Mesendoderm (in vitro differentiated cells): Measurements from ENCODE around the gene CENPX.

Experiments
- DNase-seq: peaks from one replicate; pipeline ENCODE4 v3.0.0; 2013
- H2AK5ac ChIP-seq: 2 replicates; pipeline ENCODE4 v1.6.1; 2013; ENCODE audit warnings: low read length, inconsistent platforms
- H2BK120ac ChIP-seq: 2 replicates; pipeline ENCODE4 v1.6.1; 2013; ENCODE audit warnings: low read depth, mild to moderate bottlenecking, low read length, moderate library complexity, mixed read lengths
- H2BK15ac ChIP-seq: replicated peaks from 2 replicates; pipeline ENCODE4 v1.6.1; 2013; ENCODE audit warnings: low read depth, mild to moderate bottlenecking, moderate library complexity
- H2BK5ac ChIP-seq: 2 replicates; pipeline ENCODE4 v1.6.1; 2013; ENCODE audit warnings: low read length, inconsistent platforms
- H3K18ac ChIP-seq: 2 replicates; pipeline ENCODE4 v1.6.1; 2013; ENCODE audit warnings: mild to moderate bottlenecking, low read length, mixed read lengths
- H3K23ac ChIP-seq: one replicate; pipeline ENCODE4 v1.6.1; 2013; ENCODE audit warnings: low read length
- H3K27ac ChIP-seq: 2 replicates; pipeline ENCODE4 v1.5.1; 2013; ENCODE audit warnings: low read depth, mild to moderate bottlenecking, inconsistent platforms, low read length, moderate library complexity
- H3K27me3 ChIP-seq: 2 replicates; pipeline ENCODE4 v1.6.1; 2013; ENCODE audit warnings: low read length, control low read depth, mild to moderate bottlenecking, inconsistent platforms; ENCODE audit not compliant: insufficient read depth, poor library complexity
- H3K36me3 ChIP-seq: 2 replicates; pipeline ENCODE4 v1.6.1; 2013; ENCODE audit warnings: low read length, inconsistent platforms; ENCODE audit not compliant: control insufficient read depth, insufficient read depth
- H3K4ac ChIP-seq: one replicate; pipeline ENCODE4 v1.6.1; 2013; ENCODE audit warnings: low read depth, mild to moderate bottlenecking, low read length, moderate library complexity
- H3K4me1 ChIP-seq: 2 replicates; pipeline ENCODE4 v1.6.1; 2013; ENCODE audit warnings: low read depth, low read length, inconsistent platforms; ENCODE audit not compliant: control insufficient read depth
- H3K4me2 ChIP-seq: 2 replicates; pipeline ENCODE4 v1.6.1; 2013; ENCODE audit warnings: low read length
- H3K4me3 ChIP-seq: 2 replicates; pipeline ENCODE4 v1.5.1; 2013; ENCODE audit warnings: mild to moderate bottlenecking, low read length
- H3K56ac ChIP-seq: one replicate; pipeline ENCODE4 v1.6.1; 2013; ENCODE audit warnings: low read length
- H3K79me1 ChIP-seq: 2 replicates; pipeline ENCODE4 v1.6.1; 2013; ENCODE audit warnings: low read length, inconsistent platforms
- H3K79me2 ChIP-seq: 2 replicates; pipeline ENCODE4 v1.6.1; 2013; ENCODE audit warnings: mild to moderate bottlenecking, low read length; ENCODE audit not compliant: control insufficient read depth, insufficient read depth
- H3K9ac ChIP-seq: 2 replicates; pipeline ENCODE4 v1.6.1; 2013; ENCODE audit warnings: low read length, inconsistent platforms
- H4K5ac ChIP-seq: one replicate; pipeline ENCODE4 v1.6.1; 2013; ENCODE audit warnings: low read length
- H4K8ac ChIP-seq: one replicate; pipeline ENCODE4 v1.6.1; 2013; ENCODE audit warnings: low read depth, mild to moderate bottlenecking, control low read depth, low read length, moderate library complexity
- WGBS: extraction: QIAGEN DNeasy Blood & Tissue Kit; methylation state at CpG from one replicate; pipeline ENCODE4 v1.1.7; 2013; ENCODE audit warnings: low lambda C conversion rate, missing lambda C conversion rate; ENCODE audit not compliant: insufficient coverage; ENCODE audit errors: extremely low coverage; 5-methylcytosine and 5-hydroxymethylcytosine counted together

Gene CENPX

DNA sequence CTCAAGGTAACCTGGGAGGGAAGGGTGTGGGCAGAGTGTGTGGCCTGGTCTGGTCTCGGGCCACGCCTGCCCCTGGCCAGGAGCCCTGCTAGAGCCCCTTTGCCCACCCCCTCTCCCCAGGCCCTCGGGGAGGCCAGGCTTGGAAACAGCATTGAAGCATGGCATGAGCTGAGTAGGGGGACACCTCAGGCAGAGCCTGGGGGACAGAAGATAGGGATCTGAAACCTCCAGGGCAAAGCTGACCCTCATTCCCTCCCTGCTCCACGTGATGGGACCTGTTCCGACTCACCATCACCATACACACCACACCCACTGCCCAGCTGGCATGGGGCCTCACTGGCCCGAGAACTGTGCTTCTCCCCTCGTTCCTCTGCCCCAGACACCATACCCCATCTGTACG lies 26.4 kb upstream of the CENPX start:
- peaks cover 2% of the 10 kb centered on the region for H3K36me3 ChIP-seq
- DNase-seq = no peak
- H3K4ac ChIP-seq = no peak overlapping the region
- H3K79me1 ChIP-seq = peaks cover 3% of the 10 kb centered on the region
- no peak overlapping the region for H2BK120ac ChIP-seq
- no peak overlapping the region for H3K23ac ChIP-seq
- no peak overlapping the region for H4K8ac ChIP-seq
- H2AK5ac ChIP-seq = no peak overlapping the region
- H3K9ac ChIP-seq = no peak overlapping the region
- H3K56ac ChIP-seq = no peak overlapping the region
- no peak overlapping the region for H2BK5ac ChIP-seq
- H3K27ac ChIP-seq = no peak overlapping the region
- H3K4me1 ChIP-seq = no peaks in the 10 kb centered on the region
- no peak overlapping the region for H3K4me3 ChIP-seq
- H2BK15ac ChIP-seq = no peak overlapping the region
- H3K27me3 ChIP-seq = no peaks in the 10 kb centered on the region
- H3K4me2 ChIP-seq = no peak overlapping the region
- no peak overlapping the region for H4K5ac ChIP-seq
- H3K18ac ChIP-seq = no peak overlapping the region
- H3K79me2 ChIP-seq = peaks cover 7% of the 10 kb centered on the region
- no CpG with 5 or more reads among the region's 8 CpGs for WGBS

GRCh38 chr17:82048571-82048971 lies 25.9 kb upstream of the CENPX start:
- no peak overlapping the region for H3K4me2 ChIP-seq
- no peak overlapping the region for H3K18ac ChIP-seq
- no peak overlapping the region for H3K9ac ChIP-seq
- H2BK15ac ChIP-seq = no peak overlapping the region
- no peak overlapping the region for H4K8ac ChIP-seq
- H3K79me2 ChIP-seq = peaks cover 7% of the 10 kb centered on the region
- no peak overlapping the region for H3K27ac ChIP-seq
- WGBS = no CpG with 5 or more reads among the region's 20 CpGs
- H3K27me3 ChIP-seq = no peaks in the 10 kb centered on the region
- no peaks in the 10 kb centered on the region for H3K4me1 ChIP-seq
- no peak overlapping the region for H2BK120ac ChIP-seq
- H3K79me1 ChIP-seq = peaks cover 3% of the 10 kb centered on the region
- H3K4ac ChIP-seq = no peak overlapping the region
- H2AK5ac ChIP-seq = no peak overlapping the region
- no peak overlapping the region for H4K5ac ChIP-seq
- H3K23ac ChIP-seq = no peak overlapping the region
- H3K36me3 ChIP-seq = peaks cover 2% of the 10 kb centered on the region
- no peak overlapping the region for H3K56ac ChIP-seq
- DNase-seq = no peak
- H3K4me3 ChIP-seq = no peak overlapping the region
- no peak overlapping the region for H2BK5ac ChIP-seq

- H3K18ac ChIP-seq = no peak overlapping the region
- no peak overlapping the region for H2BK5ac ChIP-seq
- peaks cover 3% of the 10 kb centered on the region for H3K79me1 ChIP-seq
- no peak overlapping the region for H3K4me2 ChIP-seq
- H3K23ac ChIP-seq = no peak overlapping the region
- H3K9ac ChIP-seq = no peak overlapping the region
- no peaks in the 10 kb centered on the region for H3K4me1 ChIP-seq
- no peak overlapping the region for H3K4ac ChIP-seq
- no peak overlapping the region for H3K56ac ChIP-seq
- no peaks in the 10 kb centered on the region for H3K27me3 ChIP-seq
- no peak overlapping the region for H4K5ac ChIP-seq
- no CpG with 5 or more reads among the region's 25 CpGs for WGBS
- peaks cover 7% of the 10 kb centered on the region for H3K79me2 ChIP-seq
- no peak overlapping the region for H4K8ac ChIP-seq
- no peak overlapping the region for H2BK120ac ChIP-seq
- no peak overlapping the region for H2BK15ac ChIP-seq
- DNase-seq = no peak
- no peak overlapping the region for H2AK5ac ChIP-seq
- no peak overlapping the region for H3K4me3 ChIP-seq
- H3K27ac ChIP-seq = no peak overlapping the region
- peaks cover 2% of the 10 kb centered on the region for H3K36me3 ChIP-seq
These were observed 25.4 kb upstream of the CENPX start for GRCh38 chr17:82047914-82048570.

GRCh38 chr17:82047379-82047778 lies 24.7 kb upstream of the CENPX start:
- Histone ChIP-seq H3K4me3 (no peak overlapping the region), H3K18ac (no peak overlapping the region), H2BK15ac (no peak overlapping the region), H2BK120ac (no peak overlapping the region), H3K36me3 (peaks cover 2% of the 10 kb centered on the region), H3K79me2 (peaks cover 3% of the 10 kb centered on the region), H3K27me3 (no peaks in the 10 kb centered on the region), H3K79me1 (no peaks in the 10 kb centered on the region), H3K4me1 (no peaks in the 10 kb centered on the region), H3K27ac (no peak overlapping the region), H2AK5ac (no peak overlapping the region), H4K8ac (no peak overlapping the region), H3K9ac (no peak overlapping the region), H3K4me2 (no peak overlapping the region), H3K23ac (no peak overlapping the region), H3K56ac (no peak overlapping the region), H3K4ac (no peak overlapping the region), H4K5ac (no peak overlapping the region), H2BK5ac (no peak overlapping the region)
- no peak for DNase-seq
- WGBS = no CpG with 5 or more reads among the region's 24 CpGs

GRCh38 chr17:82046903-82047302 lies 24.2 kb upstream of the CENPX start:
- no peaks in the 10 kb centered on the region for H3K79me2 ChIP-seq
- no peak overlapping the region for H2BK120ac ChIP-seq
- no peak overlapping the region for H3K18ac ChIP-seq
- no peak overlapping the region for H2BK5ac ChIP-seq
- no peaks in the 10 kb centered on the region for H3K79me1 ChIP-seq
- no peak for DNase-seq
- no peak overlapping the region for H4K5ac ChIP-seq
- H2AK5ac ChIP-seq = no peak overlapping the region
- no peak overlapping the region for H3K4me2 ChIP-seq
- H3K36me3 ChIP-seq = peaks cover 2% of the 10 kb centered on the region
- H3K27ac ChIP-seq = no peak overlapping the region
- no peaks in the 10 kb centered on the region for H3K4me1 ChIP-seq
- no peak overlapping the region for H3K9ac ChIP-seq
- H3K56ac ChIP-seq = no peak overlapping the region
- H3K4me3 ChIP-seq = no peak overlapping the region
- no peak overlapping the region for H4K8ac ChIP-seq
- WGBS = no CpG with 5 or more reads among the region's 21 CpGs
- H2BK15ac ChIP-seq = no peak overlapping the region
- H3K23ac ChIP-seq = no peak overlapping the region
- no peaks in the 10 kb centered on the region for H3K27me3 ChIP-seq
- H3K4ac ChIP-seq = no peak overlapping the region

DNA sequence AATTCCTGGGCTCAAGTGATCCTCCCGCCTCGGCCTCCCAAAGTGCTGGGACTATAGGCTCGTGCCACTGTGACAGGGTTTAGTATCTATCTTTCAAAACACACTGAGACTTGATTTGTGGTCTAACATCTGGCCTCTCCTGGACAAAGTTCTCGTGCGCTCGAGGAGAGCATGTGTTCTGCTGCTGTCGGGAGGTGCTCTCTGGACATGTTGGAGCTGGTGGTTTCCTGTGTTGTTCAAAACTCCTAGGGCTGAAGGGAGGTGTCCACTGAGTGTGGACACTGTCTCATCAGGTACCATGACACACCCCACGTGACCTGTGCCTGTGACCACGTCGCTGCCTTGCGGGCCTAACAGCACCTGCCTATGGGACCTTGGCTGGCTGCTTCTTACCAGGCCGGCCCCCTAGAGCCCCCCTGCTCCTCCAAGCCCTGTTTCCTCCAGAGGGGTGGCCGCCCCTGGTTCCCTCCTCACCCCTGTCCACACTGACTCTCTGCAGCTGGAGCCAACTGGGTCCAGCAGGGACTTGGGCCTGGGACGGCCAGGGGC lies 23.3 kb upstream of the CENPX start:
- Histone ChIP-seq H3K23ac (no peak overlapping the region), H3K9ac (no peak overlapping the region), H3K36me3 (peaks cover 2% of the 10 kb centered on the region), H2BK120ac (no peak overlapping the region), H3K56ac (no peak overlapping the region), H3K27me3 (no peaks in the 10 kb centered on the region), H2AK5ac (no peak overlapping the region), H3K4me3 (no peak overlapping the region), H3K27ac (no peak overlapping the region), H3K79me2 (no peaks in the 10 kb centered on the region), H2BK15ac (no peak overlapping the region), H4K8ac (no peak overlapping the region), H2BK5ac (no peak overlapping the region), H3K18ac (no peak overlapping the region), H3K4ac (no peak overlapping the region), H3K4me1 (no peaks in the 10 kb centered on the region), H3K4me2 (no peak overlapping the region), H3K79me1 (no peaks in the 10 kb centered on the region), H4K5ac (no peak overlapping the region)
- WGBS = no CpG with 5 or more reads among the region's 14 CpGs
- no peak for DNase-seq
